ENCODE results near the gene LGI4. TPM values are rescaled to one million over a fixed set of nuclear protein-coding genes. Genes with fewer than 3 reads are reported as not detected.
"Not testable (repeated sequence)": the region's sequence is repeated elsewhere in the genome, so short reads cannot be mapped to it uniquely, and the experiment has no call there.

The LGI4 gene
- polyA plus RNA-seq, 4 donors: 2.9 to 4.0 (median 3.3) TPM

DNA sequence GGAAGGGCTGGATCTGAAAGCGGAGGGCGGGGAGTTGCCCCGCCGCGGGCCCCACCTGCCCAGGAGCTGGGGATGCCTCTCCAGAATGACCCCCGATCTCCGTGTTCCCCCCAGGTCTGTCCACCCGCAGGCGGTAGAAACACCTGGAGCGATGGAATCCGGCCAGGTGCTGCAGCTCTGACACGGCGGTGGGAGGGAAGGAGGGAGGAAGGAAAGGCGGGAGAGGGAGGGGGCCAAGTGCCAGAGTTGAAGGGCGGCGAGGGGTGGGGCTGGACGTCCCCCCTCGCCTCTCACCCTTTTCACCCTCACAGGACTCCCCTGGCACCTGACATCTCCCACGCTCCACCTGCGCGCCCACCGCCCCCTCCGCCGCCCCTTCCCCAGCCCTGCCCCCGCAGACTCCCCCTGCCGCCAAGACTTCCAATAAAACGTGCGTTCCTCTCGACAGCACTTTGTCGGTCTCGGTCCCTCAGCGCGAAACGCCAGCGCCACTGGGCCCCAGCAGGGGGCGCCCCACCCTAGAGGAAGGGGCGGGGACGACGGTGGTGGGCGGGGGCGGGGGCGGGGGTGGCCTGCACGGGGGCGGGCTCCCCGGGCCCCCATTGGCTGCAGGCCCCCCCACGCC is 7.9 kb upstream of the LGI4 start:
- DNase-seq (ENCODE audit: low read depth in 4 of 4, low spot score in 2 of 4): no peak

DNA sequence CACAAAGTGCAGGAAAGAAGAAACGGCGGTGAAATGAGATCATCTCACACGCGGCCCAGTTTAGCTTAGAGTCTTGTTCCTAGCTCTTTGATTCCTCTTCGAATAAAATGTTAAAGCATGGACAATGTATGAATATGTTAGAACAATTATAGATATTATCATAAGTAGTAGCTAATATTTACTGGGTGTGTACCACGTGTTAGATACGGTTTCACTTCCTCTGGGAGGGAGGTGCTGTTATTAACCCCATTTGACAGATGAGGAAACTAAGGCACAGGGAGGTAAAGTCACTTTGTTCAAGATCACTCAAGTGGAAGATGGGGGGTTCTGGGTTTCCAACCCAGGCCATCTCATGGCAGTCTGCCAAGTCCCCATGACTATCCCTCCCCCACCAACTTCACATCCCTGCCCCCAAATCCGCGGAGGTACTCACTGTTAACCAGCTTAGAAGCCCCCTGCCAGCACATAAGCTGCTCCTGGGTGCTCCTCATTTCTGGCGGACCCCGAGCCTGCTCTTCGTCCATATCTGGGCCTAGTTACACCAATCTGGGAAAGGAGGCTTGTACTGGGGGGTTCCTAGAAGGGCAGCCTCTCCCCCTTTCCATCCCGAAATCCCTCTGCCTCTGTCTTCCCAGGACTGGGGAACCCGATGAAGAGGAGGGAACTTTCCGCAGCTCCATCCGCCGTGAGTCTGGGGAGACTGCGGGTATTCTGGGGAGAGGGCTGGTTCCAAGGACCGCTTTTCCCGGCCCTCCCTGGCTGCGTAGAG is 7.2 kb upstream of the LGI4 start:
- no peak for DNase-seq (ENCODE audit: low read depth in 4 of 4, low spot score in 2 of 4)

DNA sequence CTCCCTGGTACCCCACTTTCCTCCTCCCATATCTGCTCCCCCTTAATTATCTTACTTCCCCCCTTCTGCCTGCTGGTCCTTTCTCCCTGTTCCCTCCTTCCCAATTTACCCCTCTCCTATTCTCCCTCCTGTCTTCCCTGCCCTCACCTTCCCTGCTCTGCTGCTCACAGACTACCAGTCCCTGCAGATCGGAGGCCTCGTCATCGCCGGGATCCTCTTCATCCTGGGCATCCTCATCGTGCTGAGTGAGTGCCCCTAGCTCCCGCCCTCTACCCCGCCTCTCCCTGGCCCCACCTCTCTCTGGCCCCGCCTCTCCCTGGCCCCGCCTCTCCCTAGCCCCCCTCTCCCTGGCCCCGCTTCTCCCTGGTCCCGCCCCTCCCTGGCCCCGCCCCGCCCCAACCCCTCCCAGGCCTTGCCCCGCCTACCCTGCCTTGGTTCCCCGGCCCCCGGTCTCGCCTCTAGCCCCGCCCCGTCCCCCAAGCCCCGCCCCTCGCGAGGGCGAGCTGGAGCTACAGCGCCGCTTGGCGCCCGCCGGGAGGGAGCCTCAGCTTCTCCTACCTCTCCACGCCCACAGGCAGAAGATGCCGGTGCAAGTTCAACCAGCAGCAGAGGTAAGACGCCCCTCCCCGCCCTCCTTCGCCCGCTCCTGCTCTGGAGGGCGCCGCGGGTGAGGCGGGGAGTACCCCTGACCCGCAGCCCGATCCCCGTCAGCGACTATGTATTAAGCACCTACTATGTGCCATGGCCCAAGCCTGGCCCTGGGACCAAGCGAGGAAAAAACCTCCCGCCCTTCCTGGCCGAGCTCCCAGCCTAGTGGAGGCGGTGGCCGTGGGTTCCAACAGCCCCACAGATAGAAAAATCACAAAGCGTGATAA is 6.3 kb upstream of the LGI4 start:
- no peak for DNase-seq (ENCODE audit: low read depth in 4 of 4, low spot score in 2 of 4)

DNA sequence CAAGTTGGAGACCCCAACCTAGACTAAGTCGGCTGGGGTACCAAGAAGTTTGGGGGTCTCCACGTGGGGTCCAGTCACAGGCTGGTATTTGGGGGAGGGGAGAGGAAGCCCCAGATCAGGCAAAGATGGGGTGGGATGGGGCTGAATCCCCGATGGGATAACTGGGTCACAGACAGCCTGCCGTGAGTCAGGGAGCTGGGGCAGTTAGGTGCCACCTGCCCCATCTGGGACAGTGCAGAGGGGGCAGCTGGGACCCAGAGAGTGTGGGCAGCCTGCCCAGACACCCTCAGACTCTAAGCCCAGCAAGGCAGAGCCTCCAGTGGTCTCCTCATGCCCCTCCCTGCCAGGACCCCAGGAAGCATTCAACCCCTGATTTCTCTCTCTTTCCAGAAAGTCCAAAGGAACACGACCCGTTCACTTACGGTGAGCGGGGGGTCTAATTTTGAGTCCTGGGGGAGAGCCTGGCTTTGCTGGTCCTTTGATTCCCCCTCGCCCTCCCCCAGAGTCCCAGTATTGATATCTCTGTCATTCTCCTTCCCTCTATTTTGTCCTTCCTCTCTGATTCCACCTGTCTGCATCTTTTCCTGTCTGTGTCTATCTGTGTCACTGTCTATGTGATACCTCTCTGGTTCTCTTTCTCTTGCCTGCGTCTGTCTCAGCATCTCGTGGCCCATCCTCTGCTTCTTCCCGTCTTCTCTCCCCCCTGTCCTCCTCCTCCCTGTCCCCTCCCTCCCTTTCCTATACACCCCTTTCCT is 5.5 kb upstream of the LGI4 start:
- no peak for DNase-seq (ENCODE audit: low read depth in 4 of 4, low spot score in 2 of 4)

DNA sequence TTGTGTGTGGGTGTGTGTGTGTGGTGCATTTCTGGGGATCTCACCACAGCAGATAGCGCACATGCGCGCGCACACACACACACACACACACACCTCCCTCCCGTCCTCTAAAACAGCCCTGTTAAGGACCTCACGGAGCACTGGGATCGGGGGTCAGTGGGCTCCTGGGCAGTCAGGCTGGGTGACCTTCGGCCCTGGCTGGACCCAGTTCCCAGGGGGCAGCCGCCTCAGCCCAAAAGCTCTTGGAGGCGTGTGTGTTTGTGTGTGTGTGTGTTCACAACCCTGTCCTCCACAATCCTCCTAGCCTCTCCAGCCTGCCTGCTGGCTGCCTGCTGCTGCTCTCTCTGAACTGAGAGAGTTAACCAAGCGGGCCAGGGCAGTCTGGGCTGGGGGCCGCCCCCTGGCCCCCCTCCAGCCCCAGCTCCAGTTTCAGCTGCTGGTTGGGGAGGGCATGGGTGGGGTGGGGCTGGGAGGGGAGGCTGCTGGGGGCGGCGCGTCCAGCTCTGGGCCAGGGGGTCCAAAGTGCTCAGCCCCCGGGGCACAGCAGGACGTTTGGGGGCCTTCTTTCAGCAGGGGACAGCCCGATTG is 3.5 kb upstream of the LGI4 start, which contains the start of gene FXYD1:
Gene FXYD1, plus strand, starts transcription at position 520 of the 588 bp plus-strand sequence. CDS start 1,256 bp downstream, outside the sequence.
- no peak for DNase-seq (ENCODE audit: low read depth in 4 of 4, low spot score in 2 of 4)

DNA sequence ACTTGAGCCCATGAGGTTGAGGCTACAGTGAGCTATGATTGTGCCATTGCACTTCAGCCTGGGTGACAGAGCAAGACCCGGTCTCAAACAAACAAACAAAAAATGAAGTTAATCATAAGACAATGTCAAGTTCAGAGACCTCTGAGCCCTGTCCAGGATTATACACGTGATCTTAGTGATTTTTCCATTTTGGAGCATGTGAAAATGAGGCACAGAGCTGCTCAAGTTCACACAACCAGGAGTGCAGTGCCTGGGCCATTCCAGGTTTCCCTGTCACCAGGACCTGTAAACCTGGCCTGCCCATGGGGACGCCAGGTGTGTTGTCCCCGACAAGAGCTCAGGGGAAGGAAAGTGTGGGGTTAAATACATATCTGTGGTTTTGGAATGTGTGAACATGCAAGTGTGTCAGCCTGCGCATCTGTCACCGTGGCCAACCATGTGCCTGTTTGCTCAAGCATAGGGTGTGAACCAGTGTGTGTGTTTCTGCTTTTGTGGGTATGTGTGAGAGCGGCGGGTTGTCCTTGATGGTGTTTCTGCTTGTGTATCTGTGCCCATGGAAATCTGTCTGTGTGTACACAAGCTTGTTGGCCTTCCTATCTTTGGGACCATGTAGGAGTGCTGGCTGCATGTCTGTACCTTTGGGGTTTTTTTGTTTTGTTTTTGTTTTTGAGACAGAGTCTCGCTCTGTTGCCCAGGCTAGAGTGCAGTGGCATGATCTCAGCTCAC is 2.3 kb upstream of the LGI4 start:
- no peak for DNase-seq (ENCODE audit: low read depth in 4 of 4, low spot score in 2 of 4)

DNA sequence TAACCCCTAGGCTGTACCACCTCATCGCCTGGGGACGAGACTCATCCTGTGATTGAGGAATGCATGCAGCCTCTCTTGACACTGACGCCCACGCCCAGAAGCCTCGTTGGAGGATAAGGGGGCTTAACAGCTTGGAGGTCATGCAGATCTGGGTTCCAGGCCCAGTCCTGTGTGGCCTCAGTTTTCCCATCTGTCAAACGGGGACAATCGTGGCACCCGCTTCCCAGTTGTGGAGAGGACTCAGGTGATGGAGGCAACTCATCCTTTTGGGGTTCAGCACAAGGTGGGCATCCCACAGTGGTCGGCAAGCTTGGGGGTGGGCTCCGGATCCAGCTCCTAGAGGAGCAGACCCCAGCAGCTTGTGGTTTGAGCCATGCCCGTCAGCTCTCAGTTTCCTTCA is 1.4 kb upstream of the LGI4 start:
- DNase-seq (ENCODE audit: low read depth in 4 of 4, low spot score in 2 of 4): no peak

DNA sequence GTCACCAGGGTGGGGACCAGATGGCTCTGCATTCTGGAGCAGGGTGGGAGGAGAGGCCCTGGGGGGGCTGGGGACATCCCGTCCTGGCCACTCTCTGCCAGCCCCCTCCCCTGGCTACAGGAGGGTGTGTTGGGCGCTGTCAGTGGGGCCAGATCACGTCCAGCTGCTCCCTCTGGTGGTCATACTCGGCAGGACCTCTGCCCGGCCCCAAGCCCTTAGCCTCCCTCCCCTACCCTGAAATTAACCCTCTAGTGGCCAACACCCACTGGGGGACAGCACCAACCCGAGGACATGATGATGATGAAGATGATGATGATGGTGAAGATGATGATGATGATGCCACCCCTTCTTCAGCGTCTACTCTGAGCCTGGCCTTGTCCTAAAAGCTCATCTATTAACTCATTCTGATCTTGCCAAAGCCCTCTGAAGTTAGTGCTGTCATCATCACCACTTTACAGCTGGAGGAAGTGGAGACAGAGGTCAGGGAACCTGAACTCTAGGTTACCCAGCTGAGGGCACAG is 590 bp upstream of the LGI4 start:
- DNase-seq (ENCODE audit: low read depth in 4 of 4, low spot score in 2 of 4): no peak

DNA sequence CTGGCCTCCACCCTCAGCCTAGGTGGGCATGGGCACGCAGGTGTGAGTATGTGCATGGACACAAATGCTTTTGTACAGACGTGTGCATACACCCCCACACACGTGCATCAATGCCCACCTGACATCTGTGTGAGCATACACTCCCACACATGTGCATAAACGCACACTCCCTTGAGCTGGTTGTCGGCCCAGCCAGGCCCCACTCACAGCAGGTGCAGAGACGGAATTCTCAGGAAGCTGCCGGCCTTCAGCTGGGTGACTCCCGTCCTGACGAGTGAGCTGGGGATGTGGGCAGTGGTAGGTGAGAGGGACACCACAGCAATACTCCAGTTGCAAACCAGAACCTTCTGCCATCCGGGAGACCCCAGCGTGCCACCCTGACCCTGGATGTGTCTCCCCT is 1.0 kb downstream of the LGI4 start:
- DNase-seq (ENCODE audit: low read depth in 4 of 4, low spot score in 2 of 4): no peak

DNA sequence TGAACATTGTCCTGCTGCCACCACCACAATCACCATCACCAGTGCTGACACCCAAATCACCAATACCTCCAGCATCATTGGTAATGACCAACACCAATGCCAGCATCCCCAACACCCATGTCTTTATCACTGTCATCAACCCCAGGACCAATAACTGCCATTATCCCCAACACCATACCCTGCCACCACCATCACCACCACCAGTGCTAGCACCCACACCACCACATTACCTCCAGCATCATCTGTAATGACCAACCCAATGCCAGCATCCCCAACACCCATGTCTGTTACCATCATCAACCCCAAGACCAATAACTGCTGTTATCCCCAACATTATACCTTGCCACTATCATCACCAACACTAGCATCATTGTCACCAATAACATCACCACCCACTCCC is 2.6 kb downstream of the LGI4 start:
- no peak for DNase-seq (ENCODE audit: low read depth in 4 of 4, low spot score in 2 of 4)

DNA sequence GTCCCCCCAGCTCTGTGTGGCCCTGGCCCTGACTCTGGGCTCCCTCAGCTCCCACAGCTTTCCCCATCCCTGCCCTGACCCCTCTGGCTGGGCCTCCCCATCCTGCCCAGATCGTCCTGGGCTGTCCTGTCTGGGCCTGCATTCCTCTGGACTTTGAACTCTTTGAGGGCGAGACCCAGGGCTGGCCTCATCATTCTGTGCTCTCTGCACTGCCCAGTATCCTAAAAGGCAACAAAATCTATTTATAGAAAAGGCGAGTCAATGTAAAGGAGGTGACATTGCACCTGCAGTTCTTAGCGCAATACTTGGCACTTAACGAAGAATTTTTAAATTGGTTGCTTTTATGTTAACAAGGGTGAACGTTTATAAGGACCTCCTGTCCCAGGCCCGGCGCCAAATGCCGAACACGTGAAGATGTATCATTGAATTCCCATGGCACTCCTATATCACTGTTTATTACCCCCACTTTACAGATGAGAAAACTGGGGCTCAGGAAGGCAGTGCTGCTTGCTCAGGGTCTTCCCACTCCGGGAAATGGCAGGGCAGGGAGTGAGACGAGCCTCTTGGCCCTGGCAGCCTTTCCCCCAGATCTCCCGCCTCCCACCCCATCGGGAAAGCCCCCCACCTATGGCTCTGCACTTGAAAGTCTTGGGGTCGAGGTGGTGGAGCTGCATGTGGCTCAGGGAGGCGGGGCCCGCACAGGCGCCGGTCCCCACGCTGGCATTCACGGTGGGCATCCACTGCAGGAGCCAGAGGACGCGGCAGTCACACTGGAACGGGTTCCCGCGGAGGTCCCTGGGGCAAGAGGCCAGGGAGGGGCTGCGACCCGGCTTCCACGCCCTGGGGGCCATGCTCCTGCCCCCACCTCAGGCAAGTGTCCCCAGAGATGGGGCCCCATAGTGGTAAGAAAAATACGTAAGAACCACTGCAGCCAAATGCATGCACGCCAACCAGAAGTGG is 3.8 kb downstream of the LGI4 start:
- DNase-seq (ENCODE audit: low read depth in 4 of 4, low spot score in 2 of 4): no peak

DNA sequence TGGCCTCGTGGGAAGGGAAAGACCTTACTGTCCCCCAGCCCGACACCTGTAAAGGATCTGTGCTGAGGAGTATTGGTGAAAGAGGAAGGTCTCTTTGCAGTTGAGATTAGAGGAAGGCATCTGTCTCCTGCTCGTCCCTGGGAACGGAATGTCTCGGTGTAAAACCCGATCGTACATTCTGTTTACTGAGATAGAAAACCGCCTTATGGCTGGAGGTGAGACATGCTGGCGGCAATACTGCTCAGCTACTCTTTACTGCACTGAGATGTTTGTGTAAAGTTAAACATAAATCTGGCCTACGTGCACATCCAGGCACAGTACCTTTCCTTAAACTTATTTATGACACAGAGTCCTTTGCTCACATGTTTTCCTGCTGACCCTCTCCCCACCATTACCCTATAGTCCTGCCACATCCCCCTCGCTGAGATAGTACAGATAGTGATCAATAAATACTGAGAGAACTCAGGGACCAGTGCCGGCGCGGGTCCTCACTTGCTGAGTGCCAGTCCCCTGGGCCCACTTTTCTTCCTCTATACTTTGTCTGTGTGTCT is 5.1 kb downstream of the LGI4 start:
- not testable (repeated sequence) for DNase-seq (ENCODE audit: low read depth in 4 of 4, low spot score in 2 of 4)

DNA sequence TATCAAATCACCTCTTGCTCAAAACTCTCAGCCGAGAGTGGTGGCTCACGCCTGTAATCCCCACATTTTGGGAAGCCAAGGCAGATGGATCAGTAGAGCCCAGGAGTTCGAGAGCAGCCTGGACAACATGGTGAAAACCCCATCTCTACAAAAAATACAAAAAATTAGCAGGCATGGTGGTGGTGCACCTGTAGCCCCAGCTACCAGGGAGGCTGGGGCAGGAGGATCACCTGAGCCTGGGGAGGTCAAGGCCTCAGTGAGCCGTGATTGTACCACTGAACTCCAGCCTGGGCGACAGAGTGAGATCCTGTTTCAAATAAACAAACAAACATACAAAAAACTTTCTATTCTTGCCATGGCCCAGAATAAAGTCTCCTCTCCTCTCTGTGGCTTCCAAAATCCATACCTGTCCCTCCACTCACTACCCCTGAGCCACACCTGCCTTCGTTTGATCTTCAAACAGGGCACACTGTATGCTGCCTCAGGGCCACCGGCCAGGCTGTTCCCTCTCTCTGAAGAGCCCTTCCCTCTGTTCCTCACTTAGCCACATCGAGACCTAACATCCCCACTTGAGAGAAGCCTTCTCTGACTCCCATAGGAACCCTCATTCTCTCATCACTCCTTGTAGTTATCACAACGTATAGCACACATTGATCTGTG is 6.3 kb downstream of the LGI4 start:
- no peak for DNase-seq (ENCODE audit: low read depth in 4 of 4, low spot score in 2 of 4)

DNA sequence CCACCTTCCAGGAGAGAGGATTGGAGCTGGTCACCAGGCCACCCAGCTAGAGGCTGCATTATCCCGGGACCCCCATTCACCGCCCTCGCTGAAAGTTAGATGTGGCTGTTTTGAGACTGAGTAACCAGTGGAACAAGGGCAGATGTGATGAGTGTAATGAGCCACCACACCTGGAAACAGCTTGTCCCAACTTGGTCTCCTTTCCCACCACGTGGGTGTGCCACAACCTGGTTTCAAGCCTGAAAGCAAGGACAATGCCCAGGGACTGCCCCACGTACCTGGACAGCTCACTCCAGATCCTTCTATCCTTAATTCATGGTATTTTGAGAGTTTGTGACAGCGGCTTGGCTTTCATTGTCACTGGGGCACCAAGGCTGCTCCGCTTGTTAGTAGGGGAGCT is 7.0 kb downstream of the LGI4 start:
- DNase-seq (ENCODE audit: low read depth in 4 of 4, low spot score in 2 of 4): no peak

DNA sequence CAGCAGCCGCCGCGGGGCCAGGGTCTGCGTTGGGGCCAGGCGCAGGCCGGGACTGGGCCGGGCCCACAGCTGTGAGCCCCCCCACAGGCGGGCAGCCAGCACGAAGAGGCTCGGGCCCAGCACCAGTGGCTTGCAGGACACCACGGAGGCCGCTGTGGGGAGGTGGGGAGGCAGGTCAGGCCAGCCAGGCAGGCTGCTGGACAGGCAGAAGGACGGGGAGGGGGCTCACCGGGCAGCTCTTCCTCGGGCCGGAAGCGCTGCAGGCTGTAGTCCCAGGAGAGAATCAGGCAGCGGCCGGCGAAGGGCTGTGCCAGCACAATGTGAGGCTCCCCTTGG is 8.3 kb downstream of the LGI4 start:
- no peak for DNase-seq (ENCODE audit: low read depth in 4 of 4, low spot score in 2 of 4)

DNA sequence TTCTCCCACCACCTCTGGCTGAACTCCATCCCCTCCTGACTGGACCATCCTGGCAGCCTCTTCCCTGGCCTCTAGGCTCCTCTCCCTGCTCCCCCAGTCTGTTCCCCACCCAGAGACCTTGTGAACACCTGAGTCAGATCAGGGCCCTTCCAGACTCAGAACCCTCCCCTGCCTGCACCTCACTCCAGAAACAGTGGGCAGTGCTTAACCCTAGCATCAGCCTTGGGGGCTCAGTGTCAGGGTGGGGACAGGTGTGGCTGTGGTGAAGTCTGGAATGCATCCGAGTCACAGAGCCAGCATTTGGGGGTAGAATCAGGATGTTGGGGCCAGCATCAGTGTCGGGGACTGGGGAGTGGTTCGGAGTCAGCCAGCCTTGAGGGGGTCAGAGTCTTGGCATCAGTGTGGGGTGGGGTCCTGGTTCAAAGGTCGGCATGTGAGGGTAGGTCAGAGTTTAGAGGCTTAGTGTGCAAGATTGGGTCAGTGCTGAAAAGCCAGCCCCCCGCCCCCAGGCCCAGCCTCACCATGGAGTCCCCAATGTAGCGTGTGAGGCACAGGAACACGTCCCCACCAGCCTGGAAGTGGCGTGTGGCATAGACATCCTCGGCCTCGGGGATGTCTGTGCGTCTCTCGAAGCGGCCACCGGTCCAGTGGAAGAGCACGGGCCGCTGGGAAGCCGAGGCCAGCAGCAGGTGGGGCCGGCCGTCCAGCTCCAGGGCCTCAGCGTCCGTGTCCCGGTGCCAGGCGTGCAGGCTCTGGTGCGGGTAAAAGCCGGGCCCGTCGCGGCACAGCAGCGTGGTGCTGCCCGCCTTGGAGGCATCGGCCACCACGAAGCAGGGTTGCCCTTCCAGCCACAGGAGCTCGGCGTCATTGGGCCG is 8.9 kb downstream of the LGI4 start:
- no peak for DNase-seq (ENCODE audit: low read depth in 4 of 4, low spot score in 2 of 4)

Measured in left renal cortex interstitium (tissue), 4 donors.